ENCODE data around the gene CLN3.
"Not testable (repeated sequence)": the region's sequence is repeated elsewhere in the genome, so short reads cannot be mapped to it uniquely, and the experiment has no call there.

The CLN3 gene

DNA sequence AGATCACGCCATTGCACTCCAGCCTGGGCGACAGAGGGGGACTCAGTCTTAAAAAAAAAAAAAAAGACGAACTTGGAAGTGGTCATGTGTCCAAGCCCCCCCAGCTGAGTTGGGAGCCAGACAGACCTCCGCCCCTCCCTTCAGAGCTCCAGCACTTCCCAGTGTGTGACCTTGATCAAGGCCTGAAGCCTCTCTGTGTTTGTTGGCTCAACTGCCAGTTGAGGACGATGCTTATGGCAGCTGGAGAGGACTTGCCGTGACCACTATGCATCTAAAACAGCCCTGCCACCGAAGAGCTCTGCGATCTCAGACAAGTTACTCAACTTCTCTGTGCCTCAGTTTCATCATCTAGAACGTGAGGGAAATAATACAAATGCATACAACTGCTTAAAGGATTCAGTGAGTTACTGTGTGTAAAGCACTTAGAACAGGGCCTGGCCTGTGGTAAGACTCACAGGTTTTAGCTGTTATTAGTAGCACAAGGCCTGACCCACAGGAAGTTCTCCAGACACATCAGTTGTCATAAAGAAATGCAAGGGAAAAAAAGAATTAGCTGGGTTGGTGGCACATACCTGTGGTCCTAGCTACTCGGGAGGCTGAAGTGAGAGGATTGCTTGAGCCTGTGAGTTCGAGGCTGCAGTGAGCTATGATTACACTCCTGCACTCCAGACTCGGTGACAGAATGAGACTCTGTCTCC, 21.8 kb upstream of the CLN3 start:
- no peak for DNase-seq

DNA sequence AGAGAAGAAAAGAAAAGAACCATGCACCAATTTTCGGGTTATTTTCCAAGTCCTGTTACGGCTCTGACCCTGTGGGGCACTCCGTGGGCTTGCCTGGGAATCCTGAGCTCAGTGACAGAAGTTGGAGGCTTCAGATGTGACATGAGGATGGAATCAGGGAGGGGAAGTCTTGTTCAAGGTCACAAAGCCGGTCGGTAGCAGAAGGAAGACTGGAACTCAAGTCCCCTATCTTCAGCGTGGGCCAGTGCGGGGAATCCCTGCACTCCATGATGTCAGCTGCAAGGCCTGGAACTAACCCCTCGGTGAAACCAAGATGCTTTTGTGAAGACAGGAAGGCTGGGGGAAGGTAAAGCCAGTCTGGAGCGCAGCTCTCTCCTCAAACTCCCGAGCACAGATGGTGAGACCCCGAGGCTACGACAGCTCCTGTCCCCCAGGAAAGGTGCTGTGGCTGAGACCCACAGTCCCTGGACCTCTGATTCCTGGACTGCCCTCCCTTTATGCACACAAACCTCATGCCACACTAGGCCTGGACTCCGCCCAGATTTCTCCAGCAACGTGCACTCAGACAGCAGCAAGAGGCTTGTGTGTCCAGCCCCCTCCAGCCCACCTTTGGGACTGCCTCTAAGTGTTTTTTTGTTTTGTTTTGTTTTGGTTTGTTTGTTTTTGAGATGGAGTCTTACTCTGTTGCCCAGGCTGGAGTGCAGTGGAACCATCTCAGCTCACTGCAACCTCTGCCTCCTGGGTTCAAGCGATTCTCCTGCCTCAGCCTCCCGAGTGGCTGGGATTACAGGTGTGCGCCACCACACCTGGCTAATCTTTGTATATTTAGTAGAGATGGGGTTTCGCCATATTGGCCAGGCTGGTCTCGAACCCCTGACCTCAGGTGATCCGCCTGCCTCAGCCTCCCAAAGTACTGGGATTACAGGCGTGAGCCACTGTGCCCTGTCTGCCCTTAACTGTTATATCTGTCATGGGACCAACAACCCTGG, 20.2 kb upstream of the CLN3 start:
- no peak for DNase-seq

DNA sequence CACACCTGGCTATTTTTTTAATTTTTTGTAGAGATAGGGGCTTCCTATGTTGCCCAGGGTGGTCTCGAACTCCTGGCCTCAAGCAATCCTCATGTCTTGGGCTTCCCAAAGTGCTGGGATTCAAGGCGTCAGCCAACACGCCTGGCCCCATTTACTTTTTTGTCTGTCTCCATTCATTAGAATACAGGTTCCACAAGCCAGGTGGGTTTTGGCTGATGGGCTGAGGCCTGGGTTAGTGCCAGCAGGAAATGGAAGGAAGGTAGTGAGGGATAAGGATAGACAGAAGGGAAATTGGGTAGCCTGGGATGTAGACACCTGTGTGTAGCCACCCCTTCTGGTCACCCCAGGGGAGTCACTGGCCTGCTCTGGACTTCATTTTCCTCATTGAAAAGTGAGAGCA, 19.2 kb upstream of the CLN3 start:
- DNase-seq, result no peak

DNA sequence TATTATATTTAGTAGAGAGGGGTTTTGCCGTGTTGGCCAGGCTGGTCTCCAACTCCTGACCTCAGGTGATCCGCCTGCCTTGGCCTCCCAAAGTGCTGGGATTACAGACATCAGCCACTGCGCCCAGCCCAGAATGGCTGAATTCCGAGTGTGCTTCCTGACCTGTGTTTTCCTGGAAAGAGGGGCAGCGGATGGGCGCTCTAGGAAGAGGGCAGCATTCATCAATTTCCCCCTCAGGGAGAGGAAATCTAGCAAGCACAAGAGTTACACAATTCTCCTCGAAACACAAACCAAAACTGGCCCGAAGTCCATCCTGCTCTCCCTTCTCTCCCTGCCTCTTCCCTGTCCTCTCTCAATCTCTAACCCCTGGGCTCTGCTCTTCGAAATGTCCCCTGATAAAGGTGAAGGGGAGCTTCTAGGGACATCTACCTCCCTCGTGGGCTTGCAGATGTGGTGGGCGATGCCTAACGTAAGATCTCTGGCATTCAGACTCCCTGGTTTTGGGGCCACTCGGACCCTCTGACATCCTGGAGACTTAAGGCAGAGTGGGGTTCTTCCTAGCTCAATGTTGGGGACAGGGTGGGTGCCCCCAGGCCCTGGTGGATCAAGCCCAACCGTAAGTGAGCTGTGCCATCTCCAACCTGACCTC, 13.7 kb upstream of the CLN3 start:
- DNase-seq, result no peak

DNA sequence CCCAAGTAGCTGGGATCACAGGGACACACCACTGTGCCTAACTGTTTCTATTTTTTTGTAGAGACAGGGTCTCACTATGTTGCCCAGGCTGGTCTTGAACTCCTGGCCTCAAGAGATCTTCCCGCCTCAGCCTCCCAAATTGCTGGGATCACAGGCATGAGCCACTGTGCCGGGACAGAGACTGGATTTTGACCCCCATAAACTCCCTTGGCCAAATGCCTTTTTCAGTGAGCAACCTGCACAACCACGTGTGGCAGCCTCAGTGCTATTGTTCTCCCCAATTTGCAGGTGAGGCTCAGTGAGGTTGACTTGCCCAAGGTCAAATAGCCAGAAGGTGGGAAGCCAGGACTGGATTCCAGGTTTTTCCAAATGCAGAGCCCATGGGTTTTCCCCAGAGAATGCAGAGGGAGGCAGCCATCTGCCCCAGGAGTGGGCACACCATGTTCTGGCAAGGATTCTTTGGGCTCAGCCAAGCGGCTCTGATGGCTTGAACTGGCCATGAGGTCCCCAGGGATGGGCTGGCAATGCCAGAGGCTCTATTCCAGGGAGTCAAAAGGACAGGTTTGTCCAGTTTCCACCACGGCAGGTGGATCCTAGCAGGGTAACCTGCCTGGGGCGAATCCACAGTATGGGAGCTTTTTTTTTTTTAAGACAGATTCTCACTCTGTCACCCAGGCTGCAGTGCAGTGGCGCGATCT, 13.0 kb upstream of the CLN3 start:
- no peak for DNase-seq

DNA sequence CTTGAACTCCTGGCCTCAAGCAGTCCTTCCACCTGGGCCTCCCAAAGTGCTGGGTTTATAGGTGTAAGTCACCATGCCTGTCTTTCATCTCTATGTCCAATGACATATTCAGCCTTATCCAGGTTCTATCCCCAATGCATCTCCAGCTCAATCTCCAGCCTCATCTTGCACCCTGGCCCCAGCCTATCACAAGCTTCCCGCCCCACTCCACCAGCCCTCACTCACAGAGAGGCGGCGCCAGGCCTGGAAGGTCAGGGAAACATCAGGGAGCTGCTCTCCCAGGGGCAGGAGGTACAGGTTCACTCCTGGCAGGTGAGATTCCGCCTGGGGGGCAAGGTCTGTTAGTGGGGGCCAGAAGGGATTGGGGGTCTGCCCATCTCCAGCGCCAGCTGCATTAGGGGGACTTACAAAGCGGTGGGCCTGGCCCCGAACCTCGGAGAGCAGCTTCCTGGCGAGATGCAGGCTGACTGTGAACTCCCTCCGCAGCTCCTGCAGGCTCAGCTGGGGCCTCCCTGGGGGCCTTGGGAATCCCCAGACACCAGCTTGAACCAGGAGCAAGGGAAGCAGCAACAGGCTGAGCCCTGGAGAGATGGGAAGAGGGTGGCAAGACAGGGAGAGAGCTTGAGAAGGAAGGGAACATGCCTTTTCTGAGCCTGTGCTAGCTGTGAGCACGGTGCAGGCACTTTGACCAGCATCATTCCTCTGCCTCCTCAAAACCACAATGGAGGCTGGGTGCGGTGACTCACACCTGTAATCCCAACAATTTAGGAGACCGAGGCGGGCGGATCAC, 11.8 kb upstream of the CLN3 start:
- no peak for DNase-seq

DNA sequence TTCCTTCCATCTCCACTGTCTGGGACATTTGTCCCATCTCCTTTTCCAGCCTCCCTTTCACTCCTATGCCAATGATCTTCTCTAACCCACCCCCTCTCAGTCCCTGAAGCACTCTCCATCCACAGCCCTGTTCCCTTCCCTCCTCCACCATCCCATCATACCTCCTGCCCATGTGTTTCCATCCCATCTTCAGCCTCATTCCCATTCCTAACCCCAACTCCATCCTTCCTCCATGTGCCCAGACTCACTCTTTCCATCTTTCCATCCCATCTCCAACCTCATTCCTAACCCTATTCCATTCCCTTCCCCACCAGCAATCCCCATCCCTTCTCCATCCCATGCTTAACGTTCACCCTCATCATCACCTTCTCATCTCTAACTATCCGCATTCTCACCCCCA, 10.4 kb upstream of the CLN3 start:
- no peak for DNase-seq

DNA sequence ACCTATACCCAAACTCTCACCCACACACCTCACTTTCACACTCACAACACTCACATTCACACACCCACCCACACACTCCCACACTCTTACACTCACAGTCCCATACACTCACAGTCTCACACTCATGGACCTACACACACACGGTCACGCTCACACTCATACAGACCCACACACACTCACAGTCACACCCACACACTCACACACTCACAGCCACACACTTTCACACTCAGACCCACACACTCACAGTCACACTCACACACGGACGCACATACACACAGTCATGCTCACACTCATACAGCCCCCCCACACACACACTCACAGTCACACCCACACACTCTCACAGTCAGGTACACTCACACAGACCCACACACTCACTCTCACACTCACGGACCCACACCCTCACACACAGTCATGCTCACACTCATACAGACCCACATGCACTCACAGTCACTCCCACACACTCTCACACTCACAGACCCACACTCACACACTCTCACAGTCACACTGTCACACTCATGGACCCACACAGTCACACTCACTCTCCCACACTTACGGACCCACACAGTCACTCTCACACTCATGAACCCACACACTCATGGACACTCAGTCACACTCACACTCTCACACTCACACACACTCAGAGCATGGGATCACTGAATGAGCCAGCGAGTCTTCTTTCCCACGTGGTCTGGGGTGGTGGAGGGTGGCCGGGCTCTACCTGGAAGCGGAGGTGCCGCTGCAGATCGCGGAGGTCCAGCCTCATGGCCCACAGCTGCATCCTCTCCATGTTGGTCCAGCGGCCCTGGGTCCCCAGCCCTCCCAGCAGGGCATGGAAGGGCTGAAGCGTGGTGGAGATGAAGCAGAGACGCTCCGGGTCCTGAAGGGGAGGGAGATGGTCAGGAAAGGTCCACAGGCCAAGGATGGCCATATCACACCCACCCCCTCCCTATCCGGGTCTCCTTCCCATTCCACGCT, 9.7 kb upstream of the CLN3 start:
- no peak for DNase-seq

DNA sequence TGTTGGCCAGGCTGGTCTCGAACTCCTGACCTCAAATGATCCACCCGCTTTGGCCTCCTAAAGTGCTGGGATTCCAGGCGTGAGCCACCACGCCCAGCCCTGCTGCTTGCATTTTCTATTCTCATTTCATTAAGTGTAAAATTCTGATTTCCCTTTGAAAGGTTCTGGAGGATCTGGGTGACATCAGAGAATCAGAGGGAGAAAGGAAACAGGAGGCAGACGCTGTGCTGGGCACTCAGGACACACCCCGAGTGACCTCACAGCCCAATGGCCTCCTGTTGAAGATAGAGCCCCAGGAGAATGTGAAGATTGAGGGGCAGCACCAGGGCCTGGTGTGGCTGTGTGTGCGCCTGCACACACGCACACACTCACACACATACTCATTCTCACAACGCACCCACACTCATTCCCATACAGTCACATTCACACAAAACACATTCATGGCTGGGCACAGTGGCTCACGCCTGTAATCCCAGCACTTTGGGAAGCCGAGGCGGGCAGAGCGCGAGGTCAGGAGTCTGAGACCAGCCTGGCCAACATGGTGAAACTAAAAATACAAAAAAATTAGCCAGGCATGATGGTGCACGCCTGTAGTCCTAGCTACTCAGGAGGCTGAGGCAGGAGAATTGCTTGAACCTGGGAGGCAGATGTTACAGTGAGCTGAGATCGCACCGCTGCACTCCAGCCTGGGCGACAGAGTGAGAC, 8.8 kb upstream of the CLN3 start:
- DNase-seq, result not testable (repeated sequence)

DNA sequence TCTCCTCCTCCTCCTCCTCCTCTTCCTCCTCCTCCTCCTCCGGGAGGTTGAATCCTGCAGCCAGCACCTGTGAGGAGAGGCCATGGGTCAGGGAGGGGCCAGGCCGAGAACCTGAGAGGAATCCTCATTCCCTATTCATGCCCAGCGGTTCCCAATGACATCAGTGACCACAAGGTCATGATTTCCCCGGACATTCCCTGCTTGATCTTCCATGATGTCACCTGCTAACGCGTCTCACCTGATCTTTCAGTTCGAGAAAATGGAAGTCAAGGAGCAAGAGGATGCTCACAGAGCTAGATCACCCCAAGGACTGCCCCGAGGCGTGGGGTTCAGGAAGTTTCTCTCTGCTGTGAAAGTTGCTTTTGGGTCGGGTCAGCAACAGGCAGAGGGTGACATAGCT, 8.0 kb upstream of the CLN3 start:
- no peak for DNase-seq

DNA sequence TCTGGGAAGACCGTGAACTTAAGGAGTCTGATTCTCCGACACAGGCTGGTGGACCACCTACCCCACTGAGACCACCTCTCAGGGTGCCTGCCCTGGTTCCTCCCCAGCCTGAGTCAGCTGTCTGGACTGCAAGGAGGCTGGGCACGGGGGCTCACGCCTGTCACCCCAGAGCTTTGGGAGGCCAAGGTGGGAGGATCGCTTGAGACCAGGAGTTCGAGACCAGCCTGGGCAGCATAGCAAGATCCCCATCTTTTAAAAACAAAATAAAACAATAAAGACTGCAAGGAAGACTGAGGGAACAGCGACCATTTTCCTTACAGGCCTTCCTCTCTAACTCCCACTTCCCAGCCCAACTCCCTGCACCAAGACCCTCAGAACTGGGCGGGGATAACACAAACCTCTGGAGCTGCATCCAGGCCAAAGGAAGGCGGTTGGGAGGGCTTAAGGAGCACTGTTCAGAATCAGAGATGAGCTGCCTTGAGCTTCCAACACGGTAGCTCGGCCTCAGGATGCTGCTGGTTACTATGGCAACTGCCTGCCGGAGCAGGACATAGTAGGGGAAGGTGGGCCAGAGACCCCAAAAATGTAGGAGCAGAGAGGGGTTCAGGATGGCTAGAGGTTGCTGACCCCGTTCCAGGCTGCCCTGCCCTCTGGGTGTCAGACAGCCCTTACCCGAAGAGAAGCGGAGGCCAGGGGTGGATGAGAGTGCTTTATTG, 7.0 kb upstream of the CLN3 start:
- no peak for DNase-seq

DNA sequence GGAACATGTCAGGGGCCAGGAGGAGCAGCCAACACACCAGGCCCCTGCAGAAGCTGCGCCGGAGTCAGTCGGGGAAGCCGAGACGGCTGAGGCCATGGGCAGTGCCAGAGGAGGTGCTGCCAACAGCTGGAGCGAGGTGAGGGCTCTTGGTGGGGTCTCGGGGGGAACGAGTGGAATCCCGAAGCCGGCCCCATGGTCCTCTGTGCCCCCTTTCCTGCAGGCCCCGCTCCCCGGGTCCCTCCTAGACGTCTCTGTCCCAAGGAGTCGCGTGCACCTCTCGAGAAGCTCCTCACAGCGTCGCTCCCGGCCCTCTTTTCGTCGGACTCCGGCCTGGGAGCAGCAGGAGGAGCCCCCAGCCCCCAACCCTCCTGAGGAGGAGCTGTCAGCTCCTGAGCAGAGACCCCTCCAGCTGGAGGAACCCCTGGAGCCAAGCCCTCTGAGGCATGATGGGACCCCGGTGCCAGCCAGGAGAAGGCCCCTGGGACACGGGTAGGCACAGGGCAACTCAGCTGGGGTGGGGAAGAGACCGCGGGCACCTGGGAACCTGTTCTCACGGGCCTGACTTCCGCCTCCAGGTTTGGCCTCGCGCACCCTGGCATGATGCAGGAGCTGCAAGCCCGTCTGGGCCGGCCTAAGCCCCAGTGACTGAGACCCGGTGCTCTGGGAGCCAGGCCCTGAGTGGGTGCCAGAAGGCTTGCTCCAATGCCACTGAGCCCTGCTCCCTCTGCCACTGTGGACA, 6.2 kb upstream of the CLN3 start:
- no peak for DNase-seq

DNA sequence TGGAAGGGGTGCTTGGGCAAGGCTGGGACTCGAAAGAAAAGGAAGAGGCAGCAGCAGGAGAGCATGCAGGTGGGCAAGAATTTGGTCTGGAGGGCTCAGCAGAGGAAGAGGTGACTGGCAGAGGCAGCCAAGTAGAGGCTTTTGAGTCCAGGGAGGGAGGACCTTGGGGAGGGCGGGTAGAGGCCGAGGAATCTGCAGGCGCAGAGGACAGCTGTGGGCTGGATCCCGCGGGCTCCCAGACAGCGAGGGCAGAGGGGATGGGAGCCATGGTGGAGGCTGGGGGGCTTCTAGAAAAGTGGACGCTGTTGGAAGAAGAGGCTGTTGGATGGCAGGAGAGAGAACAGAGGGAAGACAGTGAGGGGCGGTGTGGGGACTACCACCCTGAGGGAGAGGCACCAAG, 5.5 kb upstream of the CLN3 start:
- DNase-seq, result no peak

DNA sequence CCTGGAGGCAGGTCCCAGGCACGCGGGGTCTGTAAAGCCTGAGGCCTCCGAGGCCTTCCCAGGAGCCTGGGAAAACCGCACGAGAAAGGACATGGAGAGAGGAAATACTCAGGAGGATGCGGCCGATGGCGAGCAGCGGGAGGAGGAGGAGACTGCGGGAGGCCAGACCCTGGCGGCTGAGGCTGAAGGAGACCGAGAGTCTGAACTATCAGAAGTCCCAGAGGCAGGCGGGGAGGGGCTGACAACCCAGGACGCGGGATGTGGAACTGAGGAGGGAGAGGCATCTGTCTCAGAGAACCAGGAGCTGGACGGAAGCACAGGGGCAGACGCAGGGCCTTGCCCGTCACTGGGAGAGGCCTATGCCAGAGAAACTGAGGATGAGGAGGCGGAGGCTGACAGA, 5.0 kb upstream of the CLN3 start:
- no peak for DNase-seq

DNA sequence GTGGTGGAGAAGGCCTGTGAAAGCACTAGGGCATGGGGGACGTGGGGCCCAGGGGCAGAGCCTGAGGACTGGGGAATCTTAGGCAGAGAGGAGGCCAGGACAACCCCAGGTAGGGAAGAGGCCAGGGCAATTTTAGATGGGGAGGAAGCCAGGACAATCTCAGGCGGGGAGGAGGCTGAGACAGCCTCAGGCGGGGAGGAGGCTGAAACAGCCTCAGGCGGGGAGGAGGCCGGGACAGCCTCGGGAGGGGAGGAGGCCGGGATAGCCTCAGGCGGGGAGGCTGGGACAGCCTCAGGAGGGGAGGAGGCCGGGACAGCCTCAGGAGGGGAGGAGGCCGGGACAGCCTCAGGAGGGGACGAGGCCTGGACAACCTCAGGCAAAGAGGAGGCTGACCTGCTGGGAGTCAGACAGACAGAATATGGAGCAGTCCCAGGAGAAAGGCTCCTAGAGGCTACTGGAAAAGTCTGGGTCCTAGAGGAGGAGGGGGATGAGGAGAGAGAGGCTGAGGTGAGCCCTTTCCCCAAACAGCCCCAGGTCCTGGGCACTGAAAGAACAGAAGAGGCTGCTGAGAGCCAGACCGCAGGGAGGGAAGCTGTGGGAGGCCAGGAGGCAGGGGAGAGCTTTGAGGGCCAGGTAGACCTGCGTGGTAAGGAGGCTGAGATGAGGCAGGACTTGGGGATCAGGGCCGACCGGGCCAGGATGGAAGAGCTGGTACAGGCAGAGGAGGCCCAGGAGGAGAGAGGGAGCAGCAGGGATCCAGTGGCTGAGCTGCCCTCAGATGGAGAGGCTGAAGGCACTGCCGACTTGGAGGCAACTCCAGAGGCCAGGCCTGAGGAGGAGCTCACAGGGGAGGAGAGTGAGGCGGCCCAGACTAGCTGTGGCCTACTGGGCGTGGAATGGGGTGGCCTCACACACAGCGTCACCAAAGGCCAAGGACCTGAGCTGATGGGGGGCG, 4.2 kb upstream of the CLN3 start:
- no peak for DNase-seq

DNA sequence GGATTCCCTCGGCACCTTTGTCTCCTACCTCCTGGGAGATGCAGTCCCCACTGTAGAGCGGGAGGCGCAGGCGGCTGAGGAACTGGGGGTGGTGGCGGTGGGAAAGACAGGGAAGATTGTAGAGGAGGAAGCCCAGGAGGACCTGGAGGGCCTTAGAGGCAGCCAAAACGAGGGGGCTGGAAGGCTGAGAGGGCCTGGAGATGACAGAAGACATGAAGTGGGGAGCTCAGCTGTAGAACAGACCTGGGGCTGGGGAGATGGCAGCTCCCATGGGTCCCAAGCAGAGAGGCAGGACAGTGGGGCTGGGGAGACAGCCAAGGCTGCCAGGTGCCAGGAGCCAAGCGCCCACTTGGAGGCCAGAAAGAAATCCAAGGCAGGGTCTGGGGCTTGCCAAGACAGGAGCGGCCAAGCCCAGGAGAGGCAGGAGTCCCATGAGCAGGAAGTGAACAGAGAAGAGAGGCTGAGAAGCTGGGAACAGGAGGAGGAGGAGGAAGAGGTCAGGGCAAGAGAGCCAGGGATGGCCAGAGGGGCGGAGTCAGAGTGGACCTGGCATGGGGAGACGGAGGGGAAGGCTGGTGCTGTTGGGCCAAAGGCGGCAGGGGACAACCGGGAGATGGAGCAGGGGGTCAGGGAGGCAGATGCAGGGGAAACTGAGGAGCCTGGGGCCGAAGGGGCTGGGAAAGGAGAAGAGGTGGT, 3.4 kb upstream of the CLN3 start:
- peak; percentile 60 for DNase-seq
